H9 (cell line): ENCODE results near the gene SLC25A53. TPM values are rescaled to one million over a fixed set of nuclear protein-coding genes. Genes with fewer than 3 reads are reported as not detected.

Experiments used
- DNase-seq: peaks from one replicate; pipeline ENCODE4 v3.0.0-alpha.2; 2017
- H2AFZ ChIP-seq: one replicate; pipeline ENCODE4 v1.6.1; 2013; ENCODE audit warnings: mild to moderate bottlenecking, low read length, control low read depth, moderate library complexity
- H2AK5ac ChIP-seq: 2 replicates; pipeline ENCODE4 v1.6.1; 2013; ENCODE audit warnings: low read length, control low read depth, mixed read lengths; ENCODE audit not compliant: insufficient read length
- H2BK120ac ChIP-seq: one replicate; pipeline ENCODE4 v1.6.1; 2013; ENCODE audit warnings: low read depth, mild to moderate bottlenecking, low read length, control low read depth, inconsistent platforms; ENCODE audit not compliant: poor library complexity, severe bottlenecking
- H2BK12ac ChIP-seq: 2 replicates; pipeline ENCODE4 v1.6.1; 2013; ENCODE audit warnings: low read length, control low read depth, mixed read lengths, low read depth; ENCODE audit not compliant: insufficient read length
- H2BK15ac ChIP-seq: 2 replicates; pipeline ENCODE4 v1.6.1; 2013; ENCODE audit warnings: low read depth, low read length, control low read depth
- H2BK20ac ChIP-seq: one replicate; pipeline ENCODE4 v1.6.1; 2013; ENCODE audit warnings: low read depth, mild to moderate bottlenecking, low read length, control low read depth, inconsistent platforms; ENCODE audit not compliant: poor library complexity, severe bottlenecking
- H2BK5ac ChIP-seq: 2 replicates; pipeline ENCODE4 v1.6.1; 2013; ENCODE audit warnings: low read length, control low read depth, mixed read lengths; ENCODE audit not compliant: insufficient read length
- H3K14ac ChIP-seq: 2 replicates; pipeline ENCODE4 v1.6.1; 2013; ENCODE audit warnings: low read length, control low read depth; ENCODE audit not compliant: insufficient read depth
- H3K18ac ChIP-seq: 2 replicates; pipeline ENCODE4 v1.6.1; 2013; ENCODE audit warnings: low read depth, mild to moderate bottlenecking, mixed read lengths, low read length, control low read depth; ENCODE audit not compliant: insufficient read length
- H3K23ac ChIP-seq: 2 replicates; pipeline ENCODE4 v1.6.1; 2013; ENCODE audit warnings: low read length, control low read depth, mixed read lengths, low read depth; ENCODE audit not compliant: insufficient read length
- H3K23me2 ChIP-seq: 2 replicates; pipeline ENCODE4 v1.6.1; 2013; ENCODE audit warnings: low read depth, mild to moderate bottlenecking, mixed read lengths, low read length, control low read depth; ENCODE audit not compliant: insufficient read length, poor library complexity, severe bottlenecking
- H3K27ac ChIP-seq: 2 replicates; pipeline ENCODE4 v1.5.1; 2013; ENCODE audit warnings: low read length, control low read depth, mixed read lengths, low read depth; ENCODE audit not compliant: insufficient read length
- H3K27me3 ChIP-seq: 2 replicates; pipeline ENCODE4 v1.6.1; 2013; ENCODE audit warnings: low read length, control low read depth, inconsistent platforms; ENCODE audit not compliant: insufficient read depth
- H3K4ac ChIP-seq: 2 replicates; pipeline ENCODE4 v1.6.1; 2013; ENCODE audit warnings: low read depth, mild to moderate bottlenecking, control low read depth, inconsistent platforms, low read length, moderate library complexity
- H3K4me1 ChIP-seq: 2 replicates; pipeline ENCODE4 v1.6.1; 2013; ENCODE audit warnings: low read length, control low read depth, inconsistent platforms; ENCODE audit not compliant: insufficient read depth
- H3K4me2 ChIP-seq: 2 replicates; pipeline ENCODE4 v1.6.1; 2013; ENCODE audit warnings: low read length, control low read depth, mixed read lengths; ENCODE audit not compliant: insufficient read length, insufficient read depth
- H3K56ac ChIP-seq: 2 replicates; pipeline ENCODE4 v1.6.1; 2013; ENCODE audit warnings: low read depth, mild to moderate bottlenecking, mixed read lengths, low read length, control low read depth; ENCODE audit not compliant: insufficient read length
- H3K79me1 ChIP-seq: 2 replicates; pipeline ENCODE4 v1.6.1; 2013; ENCODE audit warnings: low read depth, mild to moderate bottlenecking, moderate library complexity, low read length, control low read depth, inconsistent platforms; ENCODE audit not compliant: insufficient read depth, poor library complexity, severe bottlenecking
- H3K79me2 ChIP-seq: 2 replicates; pipeline ENCODE4 v1.6.1; 2013; ENCODE audit warnings: low read length, control low read depth, inconsistent platforms; ENCODE audit not compliant: insufficient read depth
- H3K9ac ChIP-seq: 2 replicates; pipeline ENCODE4 v1.6.1; 2013; ENCODE audit warnings: low read length, control low read depth, mixed read lengths; ENCODE audit not compliant: insufficient read length; ENCODE audit errors: extremely low read depth
- H3K9me3 ChIP-seq: one replicate; pipeline ENCODE4 v1.6.1; 2013; ENCODE audit warnings: low read depth, low read length, inconsistent platforms; ENCODE audit not compliant: control insufficient read depth
- H3T11ph ChIP-seq: one replicate; pipeline ENCODE4 v1.6.1; 2013; ENCODE audit warnings: mild to moderate bottlenecking, low read length, control low read depth, inconsistent platforms
- H4K20me1 ChIP-seq: one replicate; pipeline ENCODE4 v1.6.1; 2013; ENCODE audit not compliant: control insufficient read depth, insufficient read length, insufficient read depth
- H4K5ac ChIP-seq: 2 replicates; pipeline ENCODE4 v1.6.1; 2013; ENCODE audit warnings: low read depth, mild to moderate bottlenecking, mixed read lengths, low read length, control low read depth; ENCODE audit not compliant: insufficient read length
- H4K8ac ChIP-seq: replicated peaks from 2 replicates; pipeline ENCODE4 v1.6.1; 2013; ENCODE audit warnings: low read length, control low read depth, mixed read lengths, low read depth; ENCODE audit not compliant: insufficient read length
- H4K91ac ChIP-seq: 2 replicates; pipeline ENCODE4 v1.6.1; 2013; ENCODE audit warnings: low read depth, mild to moderate bottlenecking, moderate library complexity, mixed read lengths, low read length, control low read depth; ENCODE audit not compliant: insufficient read length
- H3K27ac Mint-ChIP-seq, 3 experiments: 2 replicates in 2 of 3; 3 replicates in 1 of 3; pipeline ENCODE4 v1.8.0; 2020 to 2021; ENCODE audit warnings: mixed read lengths in 3 of 3, mild to moderate bottlenecking in 1 of 3, moderate library complexity in 1 of 3
- H3K27me3 Mint-ChIP-seq: 2 replicates; pipeline ENCODE4 v1.8.0; 2021; ENCODE audit warnings: low read depth, mild to moderate bottlenecking, moderate library complexity, mixed read lengths
- H3K36me3 Mint-ChIP-seq, 3 experiments: 2 replicates in 2 of 3; 3 replicates in 1 of 3; pipeline ENCODE4 v1.8.0; 2020 to 2021; ENCODE audit warnings: low read depth in 3 of 3, mixed read lengths in 3 of 3; ENCODE audit not compliant: insufficient read depth in 1 of 3
- H3K4me1 Mint-ChIP-seq, 2 experiments: 2 replicates each; pipeline ENCODE4 v1.8.0; 2020; ENCODE audit warnings: mixed read lengths in 2 of 2
- H3K4me3 Mint-ChIP-seq, 2 experiments: 2 replicates in 1 of 2; 3 replicates in 1 of 2; pipeline ENCODE4 v1.8.0; 2020 to 2021; ENCODE audit warnings: mild to moderate bottlenecking in 2 of 2, mixed read lengths in 2 of 2, moderate library complexity in 1 of 2
- H3K9me3 Mint-ChIP-seq, 2 experiments: 2 replicates in 1 of 2; 3 replicates in 1 of 2; pipeline ENCODE4 v1.8.0; 2020; ENCODE audit warnings: mild to moderate bottlenecking in 2 of 2, mixed read lengths in 2 of 2, moderate library complexity in 1 of 2
- WGBS: extraction: QIAGEN DNeasy Blood & Tissue Kit; methylation state at CpG from one replicate; pipeline ENCODE4 v1.1.7; 2013; ENCODE audit warnings: missing lambda C conversion rate, low lambda C conversion rate, mixed read lengths; ENCODE audit not compliant: insufficient read length; ENCODE audit errors: extremely low coverage; 5-methylcytosine and 5-hydroxymethylcytosine counted together
- total RNA-seq: library from RNA; stranded (reverse); gene quantifications from 2 replicates; pipeline ENCODE4 v1.2.1, GENCODE V29; 2021
- TF ChIP-seq, protein P1 (sequence below): fragments of 200-600 bp; sonication (generic); conservative IDR thresholded peaks from 3 replicates; pipeline ENCODE4 v1.8.0; 2021; ENCODE audit warnings: antibody characterized with exemption, mild to moderate bottlenecking

SLC25A53 gene
- total RNA-seq, 1 experiment from 2014 or later = 1.6 TPM

DNA sequence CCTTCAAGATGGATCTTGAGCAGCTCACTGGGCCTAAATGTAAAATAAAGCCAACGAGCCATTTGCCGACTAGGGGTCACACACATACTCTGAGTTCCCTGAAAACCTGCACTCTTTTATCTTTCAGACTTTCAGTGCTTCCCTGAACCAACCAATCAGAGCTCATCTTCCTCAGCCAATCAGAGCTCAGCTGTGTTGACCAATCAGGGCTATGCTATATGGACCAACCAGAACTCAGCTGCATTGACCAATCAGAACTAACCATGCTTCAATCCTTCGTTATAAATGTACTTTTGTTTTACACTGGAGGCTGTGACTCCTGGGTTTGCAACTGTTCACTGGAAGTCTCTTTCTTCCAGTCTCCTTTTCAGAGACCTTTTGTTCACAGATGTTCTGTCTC lies 19.3 kb downstream of the SLC25A53 start:
- H3K9ac ChIP-seq = no peak overlapping the region
- Mint-ChIP-seq H3K9me3 (peaks cover 0 to 68% of the 10 kb centered on the region in 2 experiments; a peak in 3 of 5 replicates), H3K27ac (no peak overlapping the region), H3K4me3 (no peak overlapping the region), H3K27me3 (peaks cover 1% of the 10 kb centered on the region), H3K4me1 (no peaks in the 10 kb centered on the region), H3K36me3 (no peaks in the 10 kb centered on the region)
- H3K23ac ChIP-seq = no peak overlapping the region
- no peak overlapping the region for H3K4ac ChIP-seq
- H3K9me3 ChIP-seq = peaks cover 2% of the 10 kb centered on the region
- no peak overlapping the region for H3K56ac ChIP-seq
- TF ChIP-seq, protein P1, sequence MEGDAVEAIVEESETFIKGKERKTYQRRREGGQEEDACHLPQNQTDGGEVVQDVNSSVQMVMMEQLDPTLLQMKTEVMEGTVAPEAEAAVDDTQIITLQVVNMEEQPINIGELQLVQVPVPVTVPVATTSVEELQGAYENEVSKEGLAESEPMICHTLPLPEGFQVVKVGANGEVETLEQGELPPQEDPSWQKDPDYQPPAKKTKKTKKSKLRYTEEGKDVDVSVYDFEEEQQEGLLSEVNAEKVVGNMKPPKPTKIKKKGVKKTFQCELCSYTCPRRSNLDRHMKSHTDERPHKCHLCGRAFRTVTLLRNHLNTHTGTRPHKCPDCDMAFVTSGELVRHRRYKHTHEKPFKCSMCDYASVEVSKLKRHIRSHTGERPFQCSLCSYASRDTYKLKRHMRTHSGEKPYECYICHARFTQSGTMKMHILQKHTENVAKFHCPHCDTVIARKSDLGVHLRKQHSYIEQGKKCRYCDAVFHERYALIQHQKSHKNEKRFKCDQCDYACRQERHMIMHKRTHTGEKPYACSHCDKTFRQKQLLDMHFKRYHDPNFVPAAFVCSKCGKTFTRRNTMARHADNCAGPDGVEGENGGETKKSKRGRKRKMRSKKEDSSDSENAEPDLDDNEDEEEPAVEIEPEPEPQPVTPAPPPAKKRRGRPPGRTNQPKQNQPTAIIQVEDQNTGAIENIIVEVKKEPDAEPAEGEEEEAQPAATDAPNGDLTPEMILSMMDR = no peak
- no peak overlapping the region for H4K5ac ChIP-seq
- no peak overlapping the region for H2BK12ac ChIP-seq
- H3T11ph ChIP-seq = no peak overlapping the region
- no peak overlapping the region for H3K14ac ChIP-seq
- H3K23me2 ChIP-seq = no peaks in the 10 kb centered on the region
- no peak overlapping the region for H2BK15ac ChIP-seq
- H3K27me3 ChIP-seq = no peaks in the 10 kb centered on the region
- H4K20me1 ChIP-seq = no peaks in the 10 kb centered on the region
- WGBS = no CpG with 5 or more reads among the region's 3 CpGs
- no peak overlapping the region for H2BK5ac ChIP-seq
- no peak overlapping the region for H3K18ac ChIP-seq
- H2AFZ ChIP-seq = no peak overlapping the region
- no peak for DNase-seq
- no peak overlapping the region for H4K8ac ChIP-seq
- no peak overlapping the region for H2AK5ac ChIP-seq
- H4K91ac ChIP-seq = no peak overlapping the region
- no peaks in the 10 kb centered on the region for H3K79me2 ChIP-seq
- H2BK120ac ChIP-seq = no peak overlapping the region
- no peak overlapping the region for H3K27ac ChIP-seq
- no peaks in the 10 kb centered on the region for H3K79me1 ChIP-seq
- no peak overlapping the region for H2BK20ac ChIP-seq
- no peaks in the 10 kb centered on the region for H3K4me1 ChIP-seq
- H3K4me2 ChIP-seq = no peak overlapping the region
